Stimulated activated CD8-positive, alpha-beta memory T cell treated with anti-CD3 and anti-CD28 coated beads, Interleukin-12 subunit alpha, Interleukin-12 subunit beta, amount 100 ng/mL, for 24 hours (primary cell): Measurements from ENCODE around the gene ZNF567.

Experiments used
- DNase-seq: peaks from one replicate; pipeline ENCODE4 v3.0.0-alpha.2; 2020; ENCODE audit errors: extremely low read depth

Gene ZNF567

GRCh38 chr19:36750066-36750691, 62.8 kb downstream of the ZNF567 start:
- DNase-seq, result no peak
